Panc1 (cell line): ENCODE measurements around the gene OR4Q2. TPM values are rescaled to one million over a fixed set of nuclear protein-coding genes. Genes with fewer than 3 reads are reported as not detected.
"Not testable (repeated sequence)": the region's sequence is repeated elsewhere in the genome, so short reads cannot be mapped to it uniquely, and the experiment has no call there.

Experiments used
- ATAC-seq: fragments of 200-7000 bp; cut with Tn5 transposase; 2 replicates; pipeline ENCODE4 v1.9.1; 2020; ENCODE audit warnings: mild to moderate bottlenecking, moderate library complexity
- Bru-seq: library from RNA; stranded (reverse); fragments of 400-500 nt; gene quantifications from one replicate; lab custom pipeline; 2021; lab: Mats Ljungman, UMichigan
- BruChase-seq, 2 experiments: library from RNA; stranded (reverse); fragments of 400-500 nt; gene quantifications; one replicate each; lab custom pipeline; 2021; lab: Mats Ljungman, UMichigan
- BruUV-seq: library from RNA; stranded (reverse); fragments of 400-500 nt; replicated peaks from 2 replicates; lab custom pipeline; 2021; lab: Mats Ljungman, UMichigan
- CTCF ChIA-PET: fragments of 300-600 bp; sonication (Branson Sonifier 250); formaldehyde crosslinking; loops from one replicate; lab custom pipeline; 2022; ENCODE audit warnings: antibody characterized with exemption; lab: Charles Lee
- POLR2A ChIA-PET: fragments of 300-600 bp; sonication (Branson Sonifier 250); formaldehyde crosslinking; loops from one replicate; lab custom pipeline; 2022; ENCODE audit warnings: antibody characterized with exemption; lab: Charles Lee
- DNase-seq: peaks from one replicate; pipeline ENCODE4 v3.0.0-alpha.2; 2010; ENCODE audit warnings: low read depth, low spot score
- H3K27ac ChIP-seq: 2 replicates; pipeline ENCODE4 v1.5.1; 2011; ENCODE audit warnings: mild to moderate bottlenecking, low read length, inconsistent platforms
- H3K27me3 ChIP-seq: fragments of 200-500 bp; sonication (Bioruptor generic); 2 replicates; pipeline ENCODE4 v1.6.0; 2014; ENCODE audit warnings: low read length, inconsistent platforms; ENCODE audit not compliant: control insufficient read depth, insufficient read depth
- H3K36me3 ChIP-seq: fragments of 200-500 bp; sonication (Bioruptor generic); 2 replicates; pipeline ENCODE4 v1.5.1; 2014; ENCODE audit warnings: inconsistent platforms, mild to moderate bottlenecking, low read length, moderate library complexity; ENCODE audit not compliant: control insufficient read depth, insufficient read depth
- H3K4me1 ChIP-seq: 2 replicates; pipeline ENCODE4 v1.5.1; 2011; ENCODE audit warnings: inconsistent platforms, mild to moderate bottlenecking, low read length, moderate library complexity; ENCODE audit not compliant: control insufficient read depth, insufficient read depth
- H3K4me3 ChIP-seq, 2 experiments: 2 replicates each; pipeline ENCODE4 v1.5.1; 2011 to 2012; ENCODE audit warnings: low read depth in 2 of 2, low read length in 2 of 2, mild to moderate bottlenecking in 2 of 2, inconsistent platforms in 1 of 2, moderate library complexity in 1 of 2
- H3K9me3 ChIP-seq: fragments of 200-500 bp; sonication (Bioruptor generic); 2 replicates; pipeline ENCODE4 v1.5.1; 2014; ENCODE audit warnings: low read depth, mild to moderate bottlenecking, inconsistent platforms, low read length, moderate library complexity; ENCODE audit not compliant: control insufficient read depth, insufficient read depth
- CTCF ChIP-seq: fragments of 450-650 bp; IDR thresholded peaks from 2 replicates; pipeline ENCODE4 v1.5.1; 2017; ENCODE audit warnings: mild to moderate bottlenecking
- POLR2AphosphoS5 ChIP-seq: IDR thresholded peaks from 2 replicates; pipeline ENCODE4 v1.6.1; 2012; ENCODE audit warnings: mild to moderate bottlenecking, low read depth, low read length, moderate library complexity
- REST ChIP-seq, 2 experiments: IDR thresholded peaks; 2 replicates each; pipeline ENCODE4 v1.6.1; 2011 to 2012; ENCODE audit warnings: low read depth in 2 of 2, control low read depth in 1 of 2, low read length in 1 of 2, mild to moderate bottlenecking in 1 of 2, moderate library complexity in 1 of 2; ENCODE audit not compliant: insufficient read depth in 1 of 2
- SIN3A ChIP-seq: IDR thresholded peaks from 2 replicates; pipeline ENCODE4 v1.6.1; 2012; ENCODE audit warnings: low read depth, mild to moderate bottlenecking, low read length, moderate library complexity, borderline replicate concordance; ENCODE audit not compliant: insufficient read depth
- TCF7L2 ChIP-seq: IDR thresholded peaks from 2 replicates; pipeline ENCODE4 v1.6.1; 2011; ENCODE audit warnings: mild to moderate bottlenecking, low read depth, low read length, inconsistent platforms
- in situ Hi-C: cut with HindIII; loops from 2 replicates; pipeline ENCODE4 v1.10.0; 2016; ENCODE audit warnings: low sequenced_read_pairs, low pct_unique_long_range_greater_than_20kb
- intact Hi-C: fragments of 100-400 bp; cut with micrococcal nuclease; formaldehyde crosslinking; loops from one replicate; pipeline ENCODE4 v1.10.0; 2022; ENCODE audit not compliant: unreplicated experiment
- long read RNA-seq: library from polyadenylated mRNA; unstranded; transcript quantifications from one replicate; pipeline ENCODE4 v2.0.0, GENCODE V29; 2021; ENCODE audit not compliant: unreplicated experiment
- polyA plus RNA-seq: library from polyadenylated mRNA; unstranded; fragments of >200 nt; gene quantifications from one replicate; pipeline ENCODE4 v1.2.1, GENCODE V29; 2012; ENCODE audit warnings: missing spikeins; ENCODE audit not compliant: insufficient read length
- total RNA-seq: library from RNA; stranded (reverse); gene quantifications from one replicate; pipeline ENCODE4 v1.2.1, GENCODE V29; 2021; ENCODE audit not compliant: unreplicated experiment

OR4Q2 gene
- total RNA-seq (not detected), Bru-seq, nascent RNA (not detected), BruChase-seq, experiment 1, labeled RNA remaining after a 2-hour chase (not detected), BruChase-seq, experiment 2, labeled RNA remaining after a 6-hour chase (not detected)
- polyA plus RNA-seq = not detected
- long read RNA-seq = 0 reads

GRCh38 chr14:20001863-20002262, at the start of gene OR4Q2:
Gene OR4Q2 (plus strand): TSS chr14:20002163.
- TF ChIP-seq CTCF (no peak), TCF7L2 (no peak), SIN3A (no peak), POLR2AphosphoS5 (no peak), REST (IDR thresholded peaks at IDR 0.05; ENCODE audit: insufficient read depth in 1 of 2, low read depth in 2 of 2, low read length in 1 of 2) (no peak)
- ChIA-PET POLR2A (no interaction called here), CTCF (no interaction called here)
- Histone ChIP-seq H3K27me3 (no peaks in the 10 kb centered on the region), H3K4me1 (no peaks in the 10 kb centered on the region), H3K4me3 (no peak within 1 kb of the TSS), H3K27ac (no peak within 1 kb of the TSS), H3K36me3 (no peaks in the 10 kb centered on the region), H3K9me3 (no peaks in the 10 kb centered on the region)
- intact Hi-C loops = no loop called here
- BruUV-seq = no TSS peak
- no peak for DNase-seq
- ATAC-seq = no peak
- in situ Hi-C loops = no loop called here

GRCh38 chr14:19969735-19970134, 32.2 kb upstream of the OR4Q2 start:
- H3K27ac ChIP-seq, H3K9me3 ChIP-seq, in situ Hi-C loops, ATAC-seq, POLR2A ChIA-PET, H3K36me3 ChIP-seq, H3K4me1 ChIP-seq, DNase-seq, H3K4me3 ChIP-seq, H3K27me3 ChIP-seq, CTCF ChIA-PET, intact Hi-C loops, BruUV-seq: not testable (repeated sequence)

GRCh38 chr14:19974844-19975243, 27.1 kb upstream of the OR4Q2 start:
- in situ Hi-C loops = no loop called here

More at GRCh38 chr14:19974844-19975243, 27.1 kb upstream of the OR4Q2 start:
- ATAC-seq (no peak), DNase-seq (no peak)
- POLR2A ChIA-PET = no interaction called here
- CTCF ChIA-PET = no interaction called here
- H3K4me1 ChIP-seq = no peaks in the 10 kb centered on the region
- no peaks in the 10 kb centered on the region for H3K27me3 ChIP-seq
- intact Hi-C loops = no loop called here
- H3K27ac ChIP-seq = no peak overlapping the region
- H3K9me3 ChIP-seq = no peaks in the 10 kb centered on the region
- H3K4me3 ChIP-seq = no peak overlapping the region
- BruUV-seq = no TSS peak
- H3K36me3 ChIP-seq = no peaks in the 10 kb centered on the region
- no peak for TF ChIP-seq SIN3A
- no peak for TF ChIP-seq CTCF
- TF ChIP-seq POLR2AphosphoS5 = no peak
- no peak for TF ChIP-seq REST (IDR thresholded peaks at IDR 0.05; ENCODE audit: insufficient read depth in 1 of 2, low read depth in 2 of 2, low read length in 1 of 2)
- TF ChIP-seq TCF7L2 = no peak
